Activated naive CD8-positive, alpha-beta T cell treated with anti-CD3 and anti-CD28 coated beads, Interleukin-2, amount 50 U/mL, for 16 hours (primary cell): ENCODE results near the gene GTF2H2C_2.
"Not testable (repeated sequence)": the region's sequence is repeated elsewhere in the genome, so short reads cannot be mapped to it uniquely, and the experiment has no call there.

Experiments
- DNase-seq: peaks from one replicate; pipeline ENCODE4 v3.0.0-alpha.2; 2020; ENCODE audit warnings: low read depth, low spot score

The GTF2H2C_2 gene

DNA sequence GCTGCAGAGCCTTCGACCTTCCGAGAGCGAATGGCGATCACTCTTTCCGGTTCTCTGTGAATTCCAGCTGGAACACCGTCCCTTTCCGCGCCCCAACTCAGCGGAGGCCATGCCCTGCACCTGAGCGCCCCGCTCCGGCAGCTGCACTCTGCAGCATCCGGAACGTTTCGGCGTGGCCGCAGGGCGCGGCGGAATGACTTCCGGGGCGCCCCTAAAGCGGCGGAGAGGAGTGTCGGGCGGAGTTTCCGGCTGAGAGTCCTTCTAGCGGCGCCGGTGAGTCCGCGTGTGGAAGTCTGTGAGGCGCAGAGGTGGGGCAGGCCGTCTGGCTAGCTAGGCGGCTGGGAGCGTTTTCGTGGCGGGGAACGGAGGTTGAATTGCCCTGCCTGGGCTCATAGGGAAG, at the start of gene GTF2H2C_2:
TSS of gene GTF2H2C_2 (plus strand) at position 252 of the 400 bp plus-strand sequence.
- not testable (repeated sequence) for DNase-seq

DNA sequence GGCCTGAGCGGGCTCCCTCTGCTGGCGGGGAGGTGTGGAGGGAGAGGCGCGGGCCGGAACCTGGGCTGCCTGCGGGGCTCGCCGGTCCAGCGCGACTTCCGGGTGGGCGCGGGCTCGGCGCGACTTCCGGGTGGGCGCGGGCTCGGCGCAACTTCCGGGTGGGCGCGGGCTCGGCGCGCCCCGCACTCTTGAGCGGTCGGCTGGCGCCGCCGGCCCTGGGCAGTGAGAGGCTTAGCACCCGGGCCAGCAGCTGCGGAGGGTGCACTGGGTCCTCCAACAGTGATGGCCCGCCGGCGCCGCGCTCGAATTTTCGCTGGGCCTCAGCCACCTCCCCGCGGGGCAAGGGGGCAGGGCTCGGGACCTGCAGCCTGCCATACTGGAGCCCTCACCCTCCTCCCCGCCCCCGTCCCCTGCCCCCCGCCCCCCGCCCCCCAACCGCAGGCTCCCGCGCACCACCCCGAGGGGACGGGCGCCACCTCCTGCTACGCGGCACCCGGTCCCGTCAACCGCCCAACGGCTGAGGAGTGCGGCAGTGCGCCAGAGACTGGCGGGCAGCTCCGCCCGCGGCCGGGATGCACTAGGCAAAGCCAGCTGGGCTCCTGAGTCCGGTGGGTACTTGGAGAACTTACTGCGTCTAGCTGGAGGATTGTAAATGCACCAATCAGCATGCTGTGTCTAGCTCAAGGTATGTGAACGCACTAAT, 14.0 kb upstream of the GTF2H2C_2 start:
- DNase-seq: peak; percentile 2

DNA sequence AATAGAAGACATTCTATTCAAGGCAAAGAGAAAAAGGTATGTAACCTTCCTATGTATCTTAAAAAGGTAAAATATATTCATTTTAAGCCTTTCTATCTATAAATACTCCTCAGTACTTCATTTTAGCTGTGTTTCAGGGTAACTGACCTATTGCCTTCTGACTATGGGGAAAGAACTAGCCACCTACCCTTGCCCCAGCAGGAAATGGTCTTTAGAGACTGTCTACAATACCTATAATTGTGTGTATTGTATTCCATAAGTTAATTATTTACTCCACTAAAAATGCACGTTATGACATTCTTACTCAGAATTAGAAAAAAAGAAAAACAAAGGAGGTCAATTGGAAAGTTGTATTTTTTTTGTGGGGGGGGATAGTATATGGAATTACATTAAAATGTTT, 6.2 kb downstream of the GTF2H2C_2 start:
- DNase-seq: not testable (repeated sequence)

DNA sequence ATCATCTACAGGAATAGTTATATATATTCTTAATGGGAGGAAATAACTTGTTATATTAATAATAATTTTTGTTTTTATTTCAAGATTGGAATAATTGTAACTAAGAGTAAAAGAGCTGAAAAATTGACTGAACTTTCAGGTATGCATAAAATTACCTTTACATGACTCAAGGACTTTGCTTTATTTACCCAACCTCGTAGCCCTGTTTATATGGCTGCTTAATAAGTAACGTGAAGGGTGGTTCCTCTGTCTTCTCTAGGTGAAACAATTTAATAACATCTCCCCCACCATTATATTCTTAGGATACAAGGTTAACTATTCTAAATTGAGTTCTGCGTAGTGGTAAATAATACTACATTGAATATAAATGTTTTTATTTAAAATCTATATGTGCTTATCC, 8.0 kb downstream of the GTF2H2C_2 start:
- not testable (repeated sequence) for DNase-seq

DNA sequence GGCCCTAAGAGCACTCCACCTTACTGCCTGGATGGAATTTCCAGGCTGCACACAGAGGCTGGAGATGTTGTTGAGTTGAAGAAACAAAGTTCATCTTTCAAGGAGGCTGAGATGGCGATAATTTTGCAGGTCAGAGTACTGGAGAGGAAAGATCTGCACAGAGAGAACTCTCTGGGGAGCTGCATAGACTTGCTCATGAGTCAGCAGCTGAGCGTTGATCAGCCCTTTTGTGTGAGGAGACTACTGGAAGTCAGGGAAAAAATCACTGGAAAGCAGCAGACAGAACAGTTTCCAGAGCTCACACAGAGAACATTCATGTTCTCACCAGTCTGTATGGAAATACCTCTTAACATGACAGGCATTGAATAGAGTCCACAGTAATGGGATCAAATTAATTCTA, 23.4 kb downstream of the GTF2H2C_2 start:
- not testable (repeated sequence) for DNase-seq

DNA sequence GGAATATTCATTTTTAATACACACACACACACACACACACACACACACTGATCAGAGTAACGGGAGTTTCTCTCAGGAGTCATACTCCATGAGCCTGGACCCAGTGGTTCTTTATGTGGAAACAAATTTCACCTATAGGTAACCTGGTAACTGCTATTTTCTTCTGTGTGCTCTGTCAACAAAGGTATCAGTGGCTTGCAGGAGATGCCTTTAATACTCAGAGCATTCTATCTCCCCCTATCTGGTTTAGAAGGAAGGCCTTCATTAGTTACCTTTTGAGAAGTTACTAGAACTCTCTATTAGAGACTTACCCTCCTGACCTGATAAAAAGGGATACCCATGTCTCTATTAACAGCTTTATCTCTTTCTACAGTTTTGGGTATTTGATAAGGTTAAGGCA, 34.4 kb downstream of the GTF2H2C_2 start:
- not testable (repeated sequence) for DNase-seq

DNA sequence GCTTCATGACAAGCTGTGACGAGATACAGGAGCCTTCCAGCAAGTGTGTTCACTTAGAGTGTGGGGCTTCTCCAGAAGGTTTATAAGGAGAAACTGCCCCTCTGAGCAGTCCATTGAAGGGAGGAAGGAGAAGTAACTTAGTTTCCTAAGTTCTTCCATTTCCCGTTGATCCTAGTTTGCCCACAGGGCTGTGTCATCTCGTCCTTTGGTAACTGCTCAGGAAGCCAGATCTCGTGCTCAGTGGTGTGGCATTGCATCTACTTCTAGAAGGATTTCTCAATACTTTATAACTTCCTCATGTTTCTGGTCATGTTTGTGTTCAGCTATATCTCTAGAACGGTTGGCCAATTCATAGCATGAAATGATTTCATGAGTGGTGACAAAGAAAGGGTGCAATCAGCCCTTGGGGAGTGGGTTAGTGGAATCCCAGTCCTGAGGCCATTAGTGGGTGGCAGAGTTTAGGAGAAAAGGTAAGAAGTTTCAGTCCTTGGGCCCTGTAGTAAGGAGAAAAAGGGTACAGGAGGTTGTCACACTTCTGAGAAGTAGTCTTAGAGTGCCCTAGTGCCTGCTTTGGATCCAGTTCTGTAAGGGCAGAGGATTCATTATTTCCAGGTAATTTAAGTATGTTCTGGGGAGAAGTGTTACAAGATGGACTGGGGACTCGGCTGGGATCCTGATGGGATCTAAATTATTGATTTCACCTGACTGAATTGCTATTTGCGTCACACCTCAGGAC, 36.2 kb downstream of the GTF2H2C_2 start:
- not testable (repeated sequence) for DNase-seq

DNA sequence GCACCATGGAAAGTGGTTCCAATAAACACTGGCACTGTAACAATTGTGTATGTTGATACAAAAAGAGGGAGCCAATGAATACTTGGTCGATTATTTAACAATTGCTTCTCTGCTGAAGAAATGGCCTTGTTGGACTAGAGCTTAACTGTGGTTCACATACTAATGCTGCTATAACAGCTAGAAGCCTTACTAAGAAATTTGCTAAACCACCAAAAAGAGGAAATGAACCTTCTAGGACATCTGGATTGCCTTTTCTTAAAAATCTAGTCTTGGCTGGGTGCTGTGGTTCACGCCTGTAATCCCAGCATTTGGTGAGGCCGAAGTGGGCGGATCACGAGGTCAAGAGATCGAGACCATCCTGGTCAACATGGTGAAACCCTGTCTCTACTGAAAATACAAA, 41.9 kb downstream of the GTF2H2C_2 start:
- DNase-seq: not testable (repeated sequence)

DNA sequence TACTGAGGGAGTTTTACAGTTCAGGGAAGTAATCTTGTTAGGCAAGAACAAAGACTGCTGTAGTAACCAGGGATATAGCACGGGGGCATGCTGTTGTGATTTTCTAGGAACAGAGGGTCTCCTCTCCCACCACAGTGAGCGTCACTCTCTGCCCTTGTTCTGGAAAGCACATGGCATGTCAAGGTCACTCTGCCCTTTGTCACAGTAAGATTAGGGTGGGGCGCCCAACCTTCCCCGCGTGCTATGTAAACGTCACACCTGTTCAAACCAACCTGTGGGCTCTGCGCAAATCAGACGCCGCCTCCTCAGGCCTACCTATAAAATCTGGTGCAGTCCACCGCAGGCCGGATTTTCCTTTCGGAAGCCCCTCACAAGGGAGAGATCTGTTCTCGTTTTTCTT, 44.0 kb downstream of the GTF2H2C_2 start:
- not testable (repeated sequence) for DNase-seq

DNA sequence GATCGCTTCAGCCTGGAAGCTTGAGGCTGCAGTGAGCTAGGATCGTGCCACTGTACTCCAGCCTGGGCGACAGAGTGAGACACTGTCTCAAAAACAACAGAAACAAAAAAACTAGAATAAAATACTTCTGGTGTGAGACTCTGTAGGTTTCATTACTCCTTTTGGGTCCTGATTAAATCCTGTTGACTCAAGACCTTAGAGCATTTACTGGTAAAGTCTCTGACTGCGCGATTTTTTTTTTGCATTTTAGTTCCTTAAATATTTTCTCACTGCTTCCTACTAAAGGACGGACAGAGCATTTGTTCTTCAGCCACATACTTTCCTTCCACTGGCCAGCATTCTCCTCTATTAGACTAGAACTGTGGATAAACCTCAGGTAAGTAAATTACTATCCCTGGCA, 46.8 kb downstream of the GTF2H2C_2 start:
- DNase-seq: not testable (repeated sequence)

DNA sequence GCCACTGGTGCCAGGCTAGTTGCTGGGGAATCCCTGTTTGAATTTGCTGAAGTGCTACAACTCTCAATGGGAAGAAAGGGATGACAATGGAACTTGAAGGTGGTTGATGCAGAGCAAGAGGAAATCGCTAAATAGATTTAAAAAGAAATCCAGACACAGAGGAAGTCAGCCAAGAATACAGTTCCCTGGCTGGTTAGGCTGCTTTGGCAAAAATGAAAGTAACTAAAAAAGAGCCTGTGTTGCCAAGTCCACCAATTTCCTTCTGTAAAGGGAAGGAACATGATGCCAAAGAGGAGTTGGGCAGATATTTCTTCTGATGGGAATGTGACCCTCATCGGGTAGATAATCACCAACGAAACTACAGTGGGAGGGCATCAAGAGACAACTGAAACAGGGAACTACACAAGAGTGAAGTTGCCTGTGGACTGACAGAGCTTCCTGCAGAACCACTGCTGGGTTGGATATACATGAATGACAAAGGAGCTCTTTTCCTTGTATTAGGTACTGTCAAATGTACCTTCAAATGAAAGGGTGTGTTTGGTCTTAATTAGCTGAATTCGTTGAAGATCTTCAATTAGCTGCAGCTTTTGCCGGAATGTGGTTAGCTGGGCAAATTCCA, 49.0 kb downstream of the GTF2H2C_2 start:
- not testable (repeated sequence) for DNase-seq

DNA sequence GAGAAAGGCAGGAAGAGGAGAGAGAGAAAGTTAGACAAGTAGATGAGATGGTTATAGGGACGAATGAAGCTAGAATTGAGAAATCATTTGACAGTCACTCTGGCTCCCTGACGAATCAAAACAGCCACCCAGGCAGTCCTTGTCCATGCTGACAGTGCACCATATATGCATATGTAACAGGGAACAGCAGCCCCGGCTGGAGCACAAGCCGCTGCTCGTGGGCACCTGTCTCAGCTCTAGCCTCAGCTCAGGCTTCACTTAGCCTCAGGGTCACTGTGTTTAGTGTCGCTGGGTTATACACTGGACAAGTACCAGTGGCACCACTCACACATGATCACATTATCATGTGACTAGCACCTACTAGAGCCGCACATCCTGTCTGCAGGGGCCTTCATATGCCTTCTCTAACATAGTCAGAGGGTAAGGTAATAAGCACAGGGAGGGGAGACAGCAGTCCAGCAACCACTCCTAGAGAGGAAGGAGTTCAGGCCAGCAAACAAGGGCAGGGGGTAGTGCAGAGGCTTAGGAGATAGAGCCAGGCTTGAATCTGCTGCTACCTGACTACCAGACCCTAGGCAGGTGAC, 54.9 kb downstream of the GTF2H2C_2 start:
- DNase-seq: not testable (repeated sequence)
